HCT116 (cell line): ENCODE data around the gene SMTNL2. TPM values are rescaled to one million over a fixed set of nuclear protein-coding genes. Genes with fewer than 3 reads are reported as not detected.

Source experiments
- ATAC-seq: fragments of 200-7000 bp; cut with Tn5 transposase; 2 replicates; pipeline ENCODE4 v1.9.1; 2020; ENCODE audit warnings: mild to moderate bottlenecking, moderate library complexity
- BruUV-seq: library from RNA; stranded (reverse); fragments of 400-500 nt; replicated peaks from 2 replicates; lab custom pipeline; 2021; lab: Mats Ljungman, UMichigan
- CTCF ChIA-PET: fragments of 300-600 bp; sonication (Branson Sonifier 250); formaldehyde crosslinking; loops from one replicate; lab custom pipeline; 2021; ENCODE audit warnings: antibody characterized with exemption; lab: Charles Lee
- POLR2A ChIA-PET: fragments of 300-600, 350-600 bp; sonication (Branson Sonifier 250); formaldehyde crosslinking; loops from one replicate; lab custom pipeline; 2021; ENCODE audit warnings: antibody characterized with exemption; lab: Charles Lee
- RAD21 ChIA-PET, 2 experiments: fragments of 300-600 bp; sonication (Branson Sonifier 250); formaldehyde crosslinking; loops; one replicate each; lab custom pipeline; 2023; ENCODE audit warnings: low total read pairs in 2 of 2; ENCODE audit not compliant: uncharacterized antibody in 2 of 2, unreplicated experiment in 2 of 2, low non-redundant PET in 1 of 2; lab: Charles Lee
- DNase-seq: peaks from one replicate; pipeline ENCODE4 v3.0.0-alpha.2; 2010; ENCODE audit warnings: low read depth, low spot score
- H2AFZ ChIP-seq: fragments of 200-600 bp; shearing (Covaris generic), sonication (generic); 2 replicates; pipeline ENCODE4 v1.6.1; 2017; ENCODE audit warnings: low read depth, mixed run types, mixed read lengths, antibody characterized with exemption, low read length; ENCODE audit not compliant: poor library complexity, severe bottlenecking
- H3K27ac ChIP-seq: 2 replicates; pipeline ENCODE4 v1.5.1; 2012; ENCODE audit warnings: low read depth, low read length
- H3K27me3 ChIP-seq: fragments of 200-600 bp; sonication (generic); 2 replicates; pipeline ENCODE4 v1.6.1; 2016; ENCODE audit warnings: mixed run types, low read length, mixed read lengths; ENCODE audit not compliant: insufficient read depth
- H3K36me3 ChIP-seq, 2 experiments: fragments of 200-500 bp in 1 of 2; fragments of 200-600 bp in 1 of 2; sonication (Bioruptor generic) in 1 of 2; sonication (generic) in 1 of 2; 2 replicates each; pipeline versions ENCODE4 v1.5.1 to v1.6.1; 2014 to 2016; ENCODE audit warnings: low read length in 2 of 2, inconsistent platforms in 1 of 2, mixed read lengths in 1 of 2, mixed run types in 1 of 2; ENCODE audit not compliant: insufficient read depth in 2 of 2, control insufficient read depth in 1 of 2
- H3K4me1 ChIP-seq, 2 experiments: fragments of 200-600 bp in 1 of 2; sonication (generic) in 1 of 2; 2 replicates each; pipeline versions ENCODE4 v1.5.1 to v1.6.1; 2012 to 2017; ENCODE audit warnings: low read length in 2 of 2, inconsistent platforms in 1 of 2, mild to moderate bottlenecking in 1 of 2, mixed read lengths in 1 of 2, mixed run types in 1 of 2, moderate library complexity in 1 of 2; ENCODE audit not compliant: insufficient read depth in 2 of 2, control insufficient read depth in 1 of 2
- H3K4me2 ChIP-seq: fragments of 200-600 bp; sonication (generic); 2 replicates; pipeline ENCODE4 v1.6.1; 2017; ENCODE audit warnings: mixed run types, low read length, mixed read lengths
- H3K4me3 ChIP-seq, 2 experiments: fragments of 200-600 bp in 1 of 2; sonication (generic) in 1 of 2; replicated peaks in 1 of 2; 2 replicates each; pipeline ENCODE4 v1.5.1; 2011 to 2016; ENCODE audit warnings: low read length in 2 of 2, control low read depth in 1 of 2, low read depth in 1 of 2, mild to moderate bottlenecking in 1 of 2, mixed read lengths in 1 of 2, mixed run types in 1 of 2
- H3K79me2 ChIP-seq: fragments of 200-600 bp; sonication (generic); 2 replicates; pipeline ENCODE4 v1.6.1; 2017; ENCODE audit warnings: mild to moderate bottlenecking, mixed run types, low read length, moderate library complexity, mixed read lengths; ENCODE audit not compliant: insufficient read depth
- H3K9ac ChIP-seq: fragments of 200-600 bp; sonication (generic); 2 replicates; pipeline ENCODE4 v1.6.1; 2016; ENCODE audit warnings: low read length, mixed read lengths
- H3K9me2 ChIP-seq: fragments of 200-600 bp; sonication (generic), shearing (Covaris generic); 2 replicates; pipeline ENCODE4 v1.6.1; 2017; ENCODE audit warnings: mixed run types, mild to moderate bottlenecking, moderate library complexity; ENCODE audit not compliant: insufficient read depth
- H3K9me3 ChIP-seq, 2 experiments: fragments of 200-500 bp in 1 of 2; fragments of 200-600 bp in 1 of 2; sonication (Bioruptor generic) in 1 of 2; sonication (generic) in 1 of 2; 2 replicates each; pipeline ENCODE4 v1.6.1; 2014 to 2017; ENCODE audit warnings: low read length in 2 of 2, mixed read lengths in 2 of 2, inconsistent platforms in 1 of 2, low read depth in 1 of 2, mild to moderate bottlenecking in 1 of 2, mixed run types in 1 of 2, moderate library complexity in 1 of 2; ENCODE audit not compliant: control insufficient read depth in 1 of 2, insufficient read depth in 1 of 2
- H4K20me1 ChIP-seq: fragments of 200-600 bp; sonication (generic), shearing (Covaris generic); 2 replicates; pipeline ENCODE4 v1.6.1; 2017; ENCODE audit warnings: mixed run types, mild to moderate bottlenecking, moderate library complexity; ENCODE audit not compliant: insufficient read depth
- CBX3 ChIP-seq: IDR thresholded peaks from 2 replicates; pipeline ENCODE4 v1.6.1; 2012; ENCODE audit warnings: low read depth
- CEBPB ChIP-seq: IDR thresholded peaks from 2 replicates; pipeline ENCODE4 v1.6.1; 2012; ENCODE audit warnings: low read depth
- EGR1 ChIP-seq: IDR thresholded peaks from 2 replicates; pipeline ENCODE4 v1.6.1; 2012; ENCODE audit warnings: low read depth
- FOSL1 ChIP-seq: IDR thresholded peaks from 2 replicates; pipeline ENCODE4 v1.6.1; 2012; ENCODE audit warnings: low read depth
- POLR2A ChIP-seq: IDR thresholded peaks from 2 replicates; pipeline ENCODE4 v1.7.0; 2011; ENCODE audit warnings: borderline replicate concordance; ENCODE audit not compliant: insufficient read depth, insufficient read length; ENCODE audit errors: extremely low read depth
- POLR2AphosphoS5 ChIP-seq: IDR thresholded peaks from 2 replicates; pipeline ENCODE4 v1.6.1; 2011; ENCODE audit warnings: mild to moderate bottlenecking, low read depth, low read length, moderate library complexity
- RAD21 ChIP-seq: IDR thresholded peaks from 2 replicates; pipeline ENCODE4 v1.6.1; 2012; ENCODE audit warnings: low read depth, mild to moderate bottlenecking
- SP1 ChIP-seq: IDR thresholded peaks from 2 replicates; pipeline ENCODE4 v1.6.1; 2012; ENCODE audit warnings: low read depth
- SRF ChIP-seq: IDR thresholded peaks from 2 replicates; pipeline ENCODE4 v1.6.1; 2012; ENCODE audit warnings: low read depth
- YY1 ChIP-seq: IDR thresholded peaks from 2 replicates; pipeline ENCODE4 v1.6.1; 2011; ENCODE audit warnings: low read length, low read depth, moderate library complexity, mild to moderate bottlenecking; ENCODE audit not compliant: insufficient replicate concordance; ENCODE audit errors: extremely low read depth
- ZFX ChIP-seq: fragments of 450-650 bp; IDR thresholded peaks from 2 replicates; pipeline ENCODE4 v1.6.1; 2017
- ZNF274 ChIP-seq: fragments of 200-500 bp; sonication (Bioruptor generic); IDR thresholded peaks from 2 replicates; pipeline ENCODE4 v1.6.1; 2014; ENCODE audit warnings: mild to moderate bottlenecking, low read depth, low read length, inconsistent platforms
- intact Hi-C: fragments of 100-400 bp; cut with micrococcal nuclease; formaldehyde crosslinking; loops from 2 replicates; pipeline ENCODE4 v1.10.0; 2022
- total RNA-seq: library from RNA; stranded (reverse); gene quantifications from one replicate; pipeline ENCODE4 v1.2.1, GENCODE V29; 2021; ENCODE audit not compliant: unreplicated experiment
- TF ChIP-seq, protein P1 (sequence below): IDR thresholded peaks from 2 replicates; pipeline ENCODE4 v1.6.1; 2011; ENCODE audit warnings: mild to moderate bottlenecking, low read length, moderate library complexity; ENCODE audit not compliant: insufficient replicate concordance; ENCODE audit errors: extremely low read depth
- TF ChIP-seq, protein P2 (sequence below): IDR thresholded peaks from 2 replicates; pipeline ENCODE4 v1.6.1; 2012; ENCODE audit warnings: low read depth
- TF ChIP-seq, protein P3 (sequence below): IDR thresholded peaks from 2 replicates; pipeline ENCODE4 v1.6.1; 2012

The SMTNL2 gene
- total RNA-seq, 1 experiment from 2014 or later = 2.3 TPM

DNA sequence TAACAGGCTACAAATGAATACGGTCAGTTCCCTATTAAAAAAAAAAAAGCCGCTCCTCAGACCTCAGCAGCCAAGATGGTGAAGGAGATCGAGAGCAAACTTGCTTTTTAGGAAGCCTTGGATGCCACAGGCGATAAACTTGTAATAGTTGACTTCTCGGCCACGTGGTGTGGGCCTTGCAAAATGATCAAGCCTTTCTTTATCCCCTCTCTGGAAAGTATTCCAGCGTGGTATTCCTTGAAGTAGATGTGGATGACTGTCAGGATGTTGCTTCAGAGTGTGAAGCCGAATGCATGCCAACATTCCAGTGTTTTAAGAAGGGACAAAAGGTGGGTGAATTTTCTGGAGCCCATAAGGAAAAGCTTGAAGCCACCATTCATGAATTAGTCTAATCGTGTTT is 12.2 kb upstream of the SMTNL2 start:
- no peaks in the 10 kb centered on the region for H3K4me1 ChIP-seq
- RAD21 ChIA-PET = no interaction called here
- no peaks in the 10 kb centered on the region for H3K9me3 ChIP-seq
- H3K36me3 ChIP-seq = no peaks in the 10 kb centered on the region
- H2AFZ ChIP-seq = no peak overlapping the region
- no peak overlapping the region for H3K4me3 ChIP-seq
- H3K79me2 ChIP-seq = no peaks in the 10 kb centered on the region
- TF ChIP-seq CBX3 = no peak
- TF ChIP-seq POLR2A = no peak
- TF ChIP-seq, protein P1, sequence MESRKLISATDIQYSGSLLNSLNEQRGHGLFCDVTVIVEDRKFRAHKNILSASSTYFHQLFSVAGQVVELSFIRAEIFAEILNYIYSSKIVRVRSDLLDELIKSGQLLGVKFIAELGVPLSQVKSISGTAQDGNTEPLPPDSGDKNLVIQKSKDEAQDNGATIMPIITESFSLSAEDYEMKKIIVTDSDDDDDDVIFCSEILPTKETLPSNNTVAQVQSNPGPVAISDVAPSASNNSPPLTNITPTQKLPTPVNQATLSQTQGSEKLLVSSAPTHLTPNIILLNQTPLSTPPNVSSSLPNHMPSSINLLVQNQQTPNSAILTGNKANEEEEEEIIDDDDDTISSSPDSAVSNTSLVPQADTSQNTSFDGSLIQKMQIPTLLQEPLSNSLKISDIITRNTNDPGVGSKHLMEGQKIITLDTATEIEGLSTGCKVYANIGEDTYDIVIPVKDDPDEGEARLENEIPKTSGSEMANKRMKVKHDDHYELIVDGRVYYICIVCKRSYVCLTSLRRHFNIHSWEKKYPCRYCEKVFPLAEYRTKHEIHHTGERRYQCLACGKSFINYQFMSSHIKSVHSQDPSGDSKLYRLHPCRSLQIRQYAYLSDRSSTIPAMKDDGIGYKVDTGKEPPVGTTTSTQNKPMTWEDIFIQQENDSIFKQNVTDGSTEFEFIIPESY = no peak
- no peak for TF ChIP-seq YY1
- no peak for TF ChIP-seq SRF
- TF ChIP-seq, protein P2, sequence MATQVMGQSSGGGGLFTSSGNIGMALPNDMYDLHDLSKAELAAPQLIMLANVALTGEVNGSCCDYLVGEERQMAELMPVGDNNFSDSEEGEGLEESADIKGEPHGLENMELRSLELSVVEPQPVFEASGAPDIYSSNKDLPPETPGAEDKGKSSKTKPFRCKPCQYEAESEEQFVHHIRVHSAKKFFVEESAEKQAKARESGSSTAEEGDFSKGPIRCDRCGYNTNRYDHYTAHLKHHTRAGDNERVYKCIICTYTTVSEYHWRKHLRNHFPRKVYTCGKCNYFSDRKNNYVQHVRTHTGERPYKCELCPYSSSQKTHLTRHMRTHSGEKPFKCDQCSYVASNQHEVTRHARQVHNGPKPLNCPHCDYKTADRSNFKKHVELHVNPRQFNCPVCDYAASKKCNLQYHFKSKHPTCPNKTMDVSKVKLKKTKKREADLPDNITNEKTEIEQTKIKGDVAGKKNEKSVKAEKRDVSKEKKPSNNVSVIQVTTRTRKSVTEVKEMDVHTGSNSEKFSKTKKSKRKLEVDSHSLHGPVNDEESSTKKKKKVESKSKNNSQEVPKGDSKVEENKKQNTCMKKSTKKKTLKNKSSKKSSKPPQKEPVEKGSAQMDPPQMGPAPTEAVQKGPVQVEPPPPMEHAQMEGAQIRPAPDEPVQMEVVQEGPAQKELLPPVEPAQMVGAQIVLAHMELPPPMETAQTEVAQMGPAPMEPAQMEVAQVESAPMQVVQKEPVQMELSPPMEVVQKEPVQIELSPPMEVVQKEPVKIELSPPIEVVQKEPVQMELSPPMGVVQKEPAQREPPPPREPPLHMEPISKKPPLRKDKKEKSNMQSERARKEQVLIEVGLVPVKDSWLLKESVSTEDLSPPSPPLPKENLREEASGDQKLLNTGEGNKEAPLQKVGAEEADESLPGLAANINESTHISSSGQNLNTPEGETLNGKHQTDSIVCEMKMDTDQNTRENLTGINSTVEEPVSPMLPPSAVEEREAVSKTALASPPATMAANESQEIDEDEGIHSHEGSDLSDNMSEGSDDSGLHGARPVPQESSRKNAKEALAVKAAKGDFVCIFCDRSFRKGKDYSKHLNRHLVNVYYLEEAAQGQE = no peak
- TF ChIP-seq RAD21 = no peak
- TF ChIP-seq POLR2AphosphoS5 = no peak
- no peak for TF ChIP-seq ZFX
- no peak for TF ChIP-seq CEBPB
- no peak for TF ChIP-seq EGR1
- TF ChIP-seq SP1 = no peak
- TF ChIP-seq, protein P3, sequence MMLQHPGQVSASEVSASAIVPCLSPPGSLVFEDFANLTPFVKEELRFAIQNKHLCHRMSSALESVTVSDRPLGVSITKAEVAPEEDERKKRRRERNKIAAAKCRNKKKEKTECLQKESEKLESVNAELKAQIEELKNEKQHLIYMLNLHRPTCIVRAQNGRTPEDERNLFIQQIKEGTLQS = no peak
- TF ChIP-seq ZNF274 = no peak
- TF ChIP-seq FOSL1 = no peak
- TF ChIP-seq, all 23 proteins: peak for 0
- H3K27me3 ChIP-seq = no peaks in the 10 kb centered on the region
- H3K9me2 ChIP-seq = no peaks in the 10 kb centered on the region
- H3K9ac ChIP-seq = no peak overlapping the region
- no peak overlapping the region for H3K4me2 ChIP-seq
- ATAC-seq (no peak), DNase-seq (no peak)
- no peaks in the 10 kb centered on the region for H4K20me1 ChIP-seq
- intact Hi-C loops = no loop called here
- H3K27ac ChIP-seq = no peak overlapping the region
- ChIA-PET POLR2A (no interaction called here), CTCF (no interaction called here)
- no TSS peak for BruUV-seq
